Cardiac septum (tissue), 1 donor: ENCODE results near the gene PRSS33. TPM values are rescaled to one million over a fixed set of nuclear protein-coding genes. Genes with fewer than 3 reads are reported as not detected.

Experiments used
- DNase-seq: peaks from one replicate; pipeline ENCODE4 v3.0.0-alpha.2; 2020; ENCODE audit warnings: low spot score
- intact Hi-C: fragments of 100-400 bp; cut with DNase I; formaldehyde crosslinking; loops from one replicate; pipeline ENCODE4 v1.14.0; 2022
- total RNA-seq: library from RNA; stranded (reverse); fragmentation: NEBNext Ultra II Directional; extraction: Animal tissue kit (Norgen Biotek cat#: 25700); gene quantifications from one replicate; pipeline ENCODE4 v1.2.1, GENCODE V29; 2021
- donor health status: DM: no; HTN: no; CAD: no.

Gene PRSS33
- total RNA-seq, 1 donor from 2014 or later, result not detected

DNA sequence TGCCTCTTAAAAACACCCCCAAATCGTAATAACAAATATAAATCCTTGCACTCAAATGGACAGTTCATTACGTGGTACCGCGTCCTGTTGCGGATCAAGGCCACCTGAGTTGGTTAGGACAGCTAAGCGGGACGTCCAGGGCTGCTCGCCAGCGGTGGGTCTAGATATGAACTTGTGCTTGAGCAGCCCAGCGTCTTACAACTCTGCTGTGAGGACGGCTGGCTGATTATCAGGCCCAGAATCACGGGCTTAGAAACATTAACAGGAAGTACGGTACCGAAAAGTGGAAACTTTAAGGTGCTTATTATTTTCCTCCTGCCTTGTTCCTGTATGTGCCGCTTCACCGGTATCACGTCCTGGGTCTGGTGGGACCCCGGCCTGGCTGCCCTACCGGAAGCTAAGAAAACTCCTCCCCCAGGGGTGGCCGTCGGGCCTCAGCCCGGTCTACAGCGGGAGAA, 35.8 kb downstream of the PRSS33 start:
- no peak for DNase-seq
- intact Hi-C loops, result loop anchor here (2.0 to 5.0 kb wide), 3 partner anchors 25 to 161 kb away; partner anchors contain the start of genes ELOB, FLYWCH1 and PRSS27

GRCh38 chr16:2749936-2750335, 37.4 kb downstream of the PRSS33 start:
- intact Hi-C loops, result loop anchor here (5.0 kb wide), 1 partner anchor 162 kb away; the partner anchor contains the start of gene FLYWCH1
- DNase-seq, result no peak

- intact Hi-C loops, result no loop called here
- DNase-seq, result no peak
These were observed 37.9 kb downstream of the PRSS33 start for GRCh38 chr16:2749476-2749875.

DNA sequence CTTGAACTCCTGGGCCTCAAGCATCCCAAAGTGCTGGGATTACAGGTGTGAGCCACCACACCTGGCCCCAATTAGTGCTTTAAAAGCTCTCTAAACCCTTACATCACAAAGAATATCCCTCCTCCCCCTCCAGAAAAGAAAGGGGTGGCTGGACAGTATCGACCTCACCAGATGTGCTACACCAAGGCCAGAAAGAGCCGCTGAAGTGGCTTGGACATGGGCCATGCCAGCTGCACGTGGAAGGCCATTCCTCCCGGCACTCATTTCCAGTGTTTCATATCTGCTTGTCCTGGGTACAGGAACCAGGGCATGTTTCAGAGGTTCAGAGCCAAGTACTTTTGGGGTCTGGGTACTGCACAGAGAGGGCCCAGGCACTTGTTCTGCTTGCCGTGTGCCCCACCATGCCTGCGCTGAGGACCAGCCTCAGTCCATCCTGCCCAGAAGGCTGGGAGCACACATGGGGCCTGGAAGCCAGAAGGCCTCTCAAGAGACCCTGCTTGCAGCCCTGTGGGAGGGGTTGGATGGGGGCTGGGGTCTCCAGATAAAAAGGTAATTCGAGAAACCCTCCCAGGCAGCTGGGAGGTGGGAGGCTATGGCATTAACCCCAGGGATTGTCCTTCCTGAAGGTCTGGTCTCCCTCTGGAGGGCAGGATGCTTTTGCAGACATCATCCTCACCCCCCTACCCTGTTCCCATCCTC, 38.5 kb downstream of the PRSS33 start:
- DNase-seq, result no peak

GRCh38 chr16:2745961-2746360, 41.4 kb downstream of the PRSS33 start:
- intact Hi-C loops, result no loop called here

More for the DNA sequence above, 38.5 kb downstream of the PRSS33 start:
- intact Hi-C loops, result no loop called here

GRCh38 chr16:2745116-2745890, 42.1 kb downstream of the PRSS33 start:
- DNase-seq, result no peak
- intact Hi-C loops, result no loop called here

More at GRCh38 chr16:2745961-2746360, 41.4 kb downstream of the PRSS33 start:
- no peak for DNase-seq

GRCh38 chr16:2744711-2745110, 42.6 kb downstream of the PRSS33 start:
- no peak for DNase-seq
- intact Hi-C loops, result no loop called here

- intact Hi-C loops, result no loop called here
These were observed 44.2 kb downstream of the PRSS33 start for GRCh38 chr16:2743007-2743810.

GRCh38 chr16:2742323-2743006, 44.9 kb downstream of the PRSS33 start:
- intact Hi-C loops, result no loop called here
- no peak for DNase-seq

More at GRCh38 chr16:2743007-2743810, 44.2 kb downstream of the PRSS33 start:
- no peak for DNase-seq

- intact Hi-C loops, result no loop called here
- no peak for DNase-seq
These were observed 46.2 kb downstream of the PRSS33 start for GRCh38 chr16:2741168-2741567.

- intact Hi-C loops, result no loop called here
These were observed 46.9 kb downstream of the PRSS33 start for GRCh38 chr16:2740476-2740875.

GRCh38 chr16:2739625-2740430, 47.5 kb downstream of the PRSS33 start:
- intact Hi-C loops, result loop anchor here (10.0 kb wide), 1 partner anchor 45 kb away; the partner anchor contains the start of gene PRSS33

More at GRCh38 chr16:2740476-2740875, 46.9 kb downstream of the PRSS33 start:
- DNase-seq, result no peak

GRCh38 chr16:2738615-2739014, 48.7 kb downstream of the PRSS33 start:
- intact Hi-C loops, result loop anchor here (10.0 kb wide), 1 partner anchor 46 kb away; the partner anchor contains the start of gene PRSS33
- DNase-seq, result no peak

More at GRCh38 chr16:2739625-2740430, 47.5 kb downstream of the PRSS33 start:
- no peak for DNase-seq

- intact Hi-C loops, result loop anchor here (10.0 kb wide), 1 partner anchor 47 kb away; the partner anchor contains the start of gene PRSS33
- DNase-seq, result no peak
These were observed 49.4 kb downstream of the PRSS33 start for GRCh38 chr16:2737895-2738418.

- intact Hi-C loops, result loop anchor here (10.0 kb wide), 1 partner anchor 48 kb away; the partner anchor contains the start of gene PRSS33
These were observed 50.1 kb downstream of the PRSS33 start for GRCh38 chr16:2737238-2737605.

GRCh38 chr16:2736476-2737237, 50.7 kb downstream of the PRSS33 start:
- intact Hi-C loops, result loop anchor here (10.0 kb wide), 1 partner anchor 48 kb away; the partner anchor contains the start of gene PRSS33
- DNase-seq, result no peak

More at GRCh38 chr16:2737238-2737605, 50.1 kb downstream of the PRSS33 start:
- no peak for DNase-seq
